Parathyroid adenoma (tissue), 2 donors: ENCODE results near the gene EHMT2.

Source experiments
- H2AFZ ChIP-seq: fragments of 300-600 bp; sonication (generic); one replicate; pipeline ENCODE4 v1.7.0; 2017; ENCODE audit warnings: antibody characterized with exemption, mild to moderate bottlenecking
- H3K27ac ChIP-seq: fragments of 300-600 bp; sonication (generic); one replicate; pipeline ENCODE4 v1.7.0; 2017
- H3K27me3 ChIP-seq: fragments of 300-600 bp; sonication (generic); one replicate; pipeline ENCODE4 v1.7.0; 2017; ENCODE audit warnings: low read length; ENCODE audit not compliant: control insufficient read depth, insufficient read depth
- H3K36me3 ChIP-seq: fragments of 300-600 bp; sonication (generic); one replicate; pipeline ENCODE4 v1.7.0; 2017; ENCODE audit warnings: low read length; ENCODE audit not compliant: control insufficient read depth, insufficient read depth
- H3K4me1 ChIP-seq: fragments of 300-600 bp; sonication (generic); one replicate; pipeline ENCODE4 v1.7.0; 2017; ENCODE audit warnings: control low read depth
- H3K4me2 ChIP-seq: fragments of 300-600 bp; sonication (generic); one replicate; pipeline ENCODE4 v1.7.0; 2017; ENCODE audit warnings: low read length
- H3K4me3 ChIP-seq: fragments of 300-600 bp; sonication (generic); one replicate; pipeline ENCODE4 v1.7.0; 2017; ENCODE audit warnings: low read depth, low read length
- H3K79me2 ChIP-seq: fragments of 300-600 bp; sonication (generic); one replicate; pipeline ENCODE4 v1.7.0; 2017; ENCODE audit warnings: control low read depth
- H3K9ac ChIP-seq: fragments of 300-600 bp; sonication (generic); one replicate; pipeline ENCODE4 v1.7.0; 2017; ENCODE audit warnings: mild to moderate bottlenecking
- H3K9me3 ChIP-seq: fragments of 300-600 bp; sonication (generic); one replicate; pipeline ENCODE4 v1.7.0; 2017; ENCODE audit warnings: low read length; ENCODE audit not compliant: control insufficient read depth
- TF ChIP-seq, protein P1 (sequence below): fragments of 300-600 bp; sonication (generic); IDR thresholded peaks from one replicate; pipeline ENCODE4 v1.7.0; 2017; ENCODE audit warnings: antibody characterized with exemption, mild to moderate bottlenecking
- donor health status: primary hyperparathyroidism.

The EHMT2 gene

GRCh38 chr6:31881136-31881859 lies 16.2 kb downstream of the EHMT2 start:
- Histone ChIP-seq H3K27ac (no peak overlapping the region), H3K9ac (no peak overlapping the region), H3K4me2 (no peak overlapping the region), H3K9me3 (no peaks in the 10 kb centered on the region), H3K27me3 (no peaks in the 10 kb centered on the region), H3K4me3 (no peak overlapping the region), H3K4me1 (no peaks in the 10 kb centered on the region), H3K79me2 (no peaks in the 10 kb centered on the region), H3K36me3 (no peaks in the 10 kb centered on the region), H2AFZ (no peak overlapping the region)
- TF ChIP-seq, protein P1, sequence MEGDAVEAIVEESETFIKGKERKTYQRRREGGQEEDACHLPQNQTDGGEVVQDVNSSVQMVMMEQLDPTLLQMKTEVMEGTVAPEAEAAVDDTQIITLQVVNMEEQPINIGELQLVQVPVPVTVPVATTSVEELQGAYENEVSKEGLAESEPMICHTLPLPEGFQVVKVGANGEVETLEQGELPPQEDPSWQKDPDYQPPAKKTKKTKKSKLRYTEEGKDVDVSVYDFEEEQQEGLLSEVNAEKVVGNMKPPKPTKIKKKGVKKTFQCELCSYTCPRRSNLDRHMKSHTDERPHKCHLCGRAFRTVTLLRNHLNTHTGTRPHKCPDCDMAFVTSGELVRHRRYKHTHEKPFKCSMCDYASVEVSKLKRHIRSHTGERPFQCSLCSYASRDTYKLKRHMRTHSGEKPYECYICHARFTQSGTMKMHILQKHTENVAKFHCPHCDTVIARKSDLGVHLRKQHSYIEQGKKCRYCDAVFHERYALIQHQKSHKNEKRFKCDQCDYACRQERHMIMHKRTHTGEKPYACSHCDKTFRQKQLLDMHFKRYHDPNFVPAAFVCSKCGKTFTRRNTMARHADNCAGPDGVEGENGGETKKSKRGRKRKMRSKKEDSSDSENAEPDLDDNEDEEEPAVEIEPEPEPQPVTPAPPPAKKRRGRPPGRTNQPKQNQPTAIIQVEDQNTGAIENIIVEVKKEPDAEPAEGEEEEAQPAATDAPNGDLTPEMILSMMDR: no peak

GRCh38 chr6:31880616-31881015 lies 16.9 kb downstream of the EHMT2 start:
- Histone ChIP-seq H3K4me3 (no peak overlapping the region), H3K4me2 (no peak overlapping the region), H3K9ac (no peak overlapping the region), H2AFZ (no peak overlapping the region), H3K27me3 (no peaks in the 10 kb centered on the region), H3K27ac (no peak overlapping the region), H3K36me3 (no peaks in the 10 kb centered on the region), H3K79me2 (no peaks in the 10 kb centered on the region), H3K4me1 (no peaks in the 10 kb centered on the region), H3K9me3 (no peaks in the 10 kb centered on the region)
- TF ChIP-seq, protein P1: no peak

DNA sequence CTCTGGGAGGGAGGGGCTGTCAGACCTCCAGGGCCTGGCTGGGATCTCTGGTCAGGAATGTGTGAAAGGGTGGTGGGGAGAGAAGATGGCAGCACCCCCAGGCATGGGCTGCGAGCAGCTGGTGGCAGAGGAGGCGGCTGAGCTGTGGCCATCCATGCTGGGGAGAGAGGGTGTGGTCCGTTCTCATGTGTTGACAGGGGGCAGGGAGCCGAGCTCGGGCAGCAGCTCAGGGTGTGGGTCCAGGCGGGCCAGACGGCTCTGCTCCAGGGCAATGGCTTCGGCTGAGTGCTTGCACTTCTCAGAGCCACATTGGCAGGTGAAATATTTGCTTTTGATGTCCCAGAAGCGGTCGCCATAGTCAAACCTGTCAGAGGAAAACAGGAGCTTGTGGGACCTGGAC lies 17.6 kb downstream of the EHMT2 start:
- Histone ChIP-seq H3K27me3 (no peaks in the 10 kb centered on the region), H3K9me3 (no peaks in the 10 kb centered on the region), H3K4me2 (no peak overlapping the region), H3K27ac (no peak overlapping the region), H2AFZ (no peak overlapping the region), H3K4me3 (no peak overlapping the region), H3K36me3 (no peaks in the 10 kb centered on the region), H3K4me1 (no peaks in the 10 kb centered on the region), H3K9ac (no peak overlapping the region), H3K79me2 (no peaks in the 10 kb centered on the region)
- TF ChIP-seq, protein P1: no peak

DNA sequence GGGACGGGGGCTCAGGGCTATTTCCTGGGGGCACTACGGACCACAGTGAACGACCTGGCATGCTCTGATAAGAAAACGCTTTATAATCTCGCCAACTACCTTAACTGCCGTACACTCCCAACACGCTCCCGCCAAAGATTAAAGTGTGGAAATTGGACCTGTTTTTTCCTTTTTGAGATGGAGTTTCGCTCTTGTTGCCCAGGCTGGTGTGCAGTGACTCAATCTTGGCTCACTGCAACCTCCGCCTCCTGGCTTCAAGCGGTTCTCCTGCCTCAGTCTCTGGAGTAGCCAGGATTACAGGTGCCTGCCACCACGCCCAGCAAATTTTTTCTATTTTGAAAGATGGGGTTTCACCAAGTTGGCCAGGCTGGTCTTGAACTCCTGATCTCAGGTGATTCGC lies 18.4 kb downstream of the EHMT2 start:
- H3K4me1 ChIP-seq: no peaks in the 10 kb centered on the region
- no peak overlapping the region for H3K9ac ChIP-seq
- TF ChIP-seq, protein P1: no peak
- no peaks in the 10 kb centered on the region for H3K9me3 ChIP-seq
- H3K4me3 ChIP-seq: no peak overlapping the region
- H3K4me2 ChIP-seq: no peak overlapping the region
- no peak overlapping the region for H2AFZ ChIP-seq
- H3K36me3 ChIP-seq: no peaks in the 10 kb centered on the region
- no peaks in the 10 kb centered on the region for H3K79me2 ChIP-seq
- no peak overlapping the region for H3K27ac ChIP-seq
- no peaks in the 10 kb centered on the region for H3K27me3 ChIP-seq

DNA sequence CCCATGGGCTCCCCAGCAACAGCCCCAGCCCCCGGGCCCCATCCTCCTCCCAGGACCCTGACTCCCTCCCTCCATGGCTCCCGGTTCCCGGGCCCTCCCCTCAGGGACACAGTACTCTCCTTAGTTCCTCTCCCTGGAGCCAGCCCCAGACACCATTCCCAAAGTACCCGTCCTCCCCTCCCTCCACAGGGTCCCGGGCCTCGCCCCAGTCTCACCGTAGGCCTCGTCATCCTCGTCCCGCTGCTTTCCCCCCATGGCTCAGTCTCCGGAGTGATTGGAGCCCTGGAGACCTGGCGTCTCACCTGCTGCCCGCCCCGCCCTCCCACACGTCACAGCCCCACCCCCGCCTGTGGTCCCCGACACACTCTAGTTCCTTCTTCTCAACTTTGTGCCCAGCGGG lies 18.8 kb downstream of the EHMT2 start, which contains the start of gene SLC44A4:
SLC44A4 (minus strand) TSS at position 272 of the 400 bp plus-strand sequence; CDS start at position 255, 17 bp downstream.
- Histone ChIP-seq H2AFZ (peak within 1 kb of the TSS; percentile 50), H3K9me3 (no peaks in the 10 kb centered on the region), H3K4me3 (no peak within 1 kb of the TSS), H3K9ac (no peak within 1 kb of the TSS), H3K27me3 (no peaks in the 10 kb centered on the region), H3K4me1 (no peaks in the 10 kb centered on the region), H3K4me2 (no peak within 1 kb of the TSS), H3K79me2 (no peaks in the 10 kb centered on the region), H3K36me3 (no peaks in the 10 kb centered on the region), H3K27ac (no peak within 1 kb of the TSS)
- TF ChIP-seq, protein P1: no peak
